ENCODE results near the gene G6PC1.

- TF ChIP-seq POLR2A (IDR thresholded peaks at IDR 0.05) (no peak), CTCF (IDR thresholded peaks at IDR 0.05) (no peak)
Measured at GRCh38 chr17:42853004-42853403, 47.6 kb upstream of the G6PC1 start.

Measured in thyroid gland (tissue), 4 donors.